Ascending aorta (tissue), 2 donors: ENCODE results near the gene ID1. TPM values are rescaled to one million over a fixed set of nuclear protein-coding genes. Genes with fewer than 3 reads are reported as not detected.
A peak's percentile ranks its signal among the peaks of the same experiment; 100 is the strongest.
"Not testable (repeated sequence)": the region's sequence is repeated elsewhere in the genome, so short reads cannot be mapped to it uniquely, and the experiment has no call there.

Experiments
- DNase-seq, 2 donors: peaks; one replicate each; pipeline ENCODE4 v3.0.0-alpha.2; 2019; ENCODE audit warnings: low spot score in 2 of 2
- H3K27ac ChIP-seq, 2 donors: fragments of 200-600 bp; sonication (generic); one replicate each; pipeline ENCODE4 v1.5.1; 2016 to 2017; ENCODE audit warnings: mild to moderate bottlenecking in 1 of 2
- H3K27me3 ChIP-seq: fragments of 200-600 bp; sonication (generic); one replicate; pipeline ENCODE4 v1.5.1; 2017
- H3K36me3 ChIP-seq, 2 donors: fragments of 200-600 bp; sonication (generic); one replicate each; pipeline ENCODE4 v1.5.1; 2016
- H3K4me1 ChIP-seq, 2 donors: fragments of 200-600 bp; sonication (generic); one replicate each; pipeline ENCODE4 v1.5.1; 2016 to 2017; ENCODE audit warnings: mild to moderate bottlenecking in 1 of 2
- H3K4me3 ChIP-seq, 2 donors: fragments of 200-600 bp; sonication (generic); one replicate each; pipeline ENCODE4 v1.5.1; 2016 to 2017; ENCODE audit warnings: mild to moderate bottlenecking in 1 of 2
- H3K9me3 ChIP-seq, 2 donors: fragments of 200-600 bp; sonication (generic); one replicate each; pipeline ENCODE4 v1.5.1; 2016
- intact Hi-C: fragments of 100-400 bp; cut with DNase I; formaldehyde crosslinking; loops from one replicate; pipeline ENCODE4 v1.15.1; 2023
- total RNA-seq: library from RNA; depleted of rRNA; stranded (reverse); fragments of >200 nt; gene quantifications from one replicate; pipeline ENCODE4 v1.1.0, GENCODE V29; 2016
- TF ChIP-seq, protein P1 (sequence below), 3 experiments: fragments of 200-600 bp in 2 of 3; fragments of 450-650 bp in 1 of 3; sonication (generic) in 2 of 3; IDR thresholded peaks; one replicate each; pipeline ENCODE4 v1.5.1; 2016 to 2019; ENCODE audit warnings: antibody characterized with exemption in 3 of 3, mild to moderate bottlenecking in 1 of 3, moderate library complexity in 1 of 3

The ID1 gene
- total RNA-seq, 1 donor from 2014 or later, result 3,326 TPM

DNA sequence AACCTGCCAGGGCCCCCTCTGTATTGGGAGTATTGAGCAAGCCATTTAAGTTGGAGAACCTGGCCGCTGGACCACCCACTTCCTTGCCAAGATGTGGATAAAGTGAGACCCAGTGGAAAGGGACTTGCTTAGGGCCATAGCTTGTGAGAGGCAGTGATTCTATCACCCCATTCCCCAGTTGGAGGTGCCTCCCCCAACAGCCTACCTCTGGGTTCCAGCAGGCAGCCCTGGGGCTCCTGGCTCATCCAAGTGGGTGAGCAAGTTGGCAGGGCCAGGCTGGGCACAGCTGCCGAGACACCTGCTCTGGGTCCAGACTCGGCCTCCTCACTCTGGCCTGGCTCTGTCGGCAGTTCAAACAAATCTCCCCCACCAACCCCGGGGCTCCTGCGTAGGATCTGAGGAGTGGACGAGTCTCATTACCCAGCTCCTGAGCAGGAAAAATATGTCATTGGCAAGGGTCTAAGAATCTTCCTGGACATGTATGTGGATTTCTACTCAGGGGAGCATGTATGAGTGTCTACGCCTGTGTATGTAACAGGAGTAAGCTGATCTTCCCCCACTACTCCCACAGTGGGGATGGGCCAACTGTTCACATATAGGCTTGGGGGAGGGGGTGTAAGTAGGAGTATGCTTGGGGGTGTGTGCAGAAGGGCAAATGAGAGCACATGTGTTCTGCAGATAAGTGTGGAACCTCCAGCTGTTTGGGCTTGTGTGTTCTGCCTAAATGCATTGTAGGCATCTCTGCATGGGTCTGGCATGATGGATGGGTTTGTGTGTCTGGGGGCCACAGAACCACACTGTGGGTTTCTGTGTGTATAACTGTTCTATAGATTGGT is 1.9 kb downstream of the ID1 start:
- Histone ChIP-seq H3K36me3 (peaks cover 0 to 14% of the 10 kb centered on the region in 2 donors), H3K9me3 (no peaks in the 10 kb centered on the region), H3K4me1 (peaks cover 0 to 25% of the 10 kb centered on the region in 2 donors), H3K27me3 (no peaks in the 10 kb centered on the region), H3K4me3 (peak overlapping the region; percentile 83 to 88), H3K27ac (peak overlapping the region; percentile 89 to 98)
- TF ChIP-seq, protein P1, sequence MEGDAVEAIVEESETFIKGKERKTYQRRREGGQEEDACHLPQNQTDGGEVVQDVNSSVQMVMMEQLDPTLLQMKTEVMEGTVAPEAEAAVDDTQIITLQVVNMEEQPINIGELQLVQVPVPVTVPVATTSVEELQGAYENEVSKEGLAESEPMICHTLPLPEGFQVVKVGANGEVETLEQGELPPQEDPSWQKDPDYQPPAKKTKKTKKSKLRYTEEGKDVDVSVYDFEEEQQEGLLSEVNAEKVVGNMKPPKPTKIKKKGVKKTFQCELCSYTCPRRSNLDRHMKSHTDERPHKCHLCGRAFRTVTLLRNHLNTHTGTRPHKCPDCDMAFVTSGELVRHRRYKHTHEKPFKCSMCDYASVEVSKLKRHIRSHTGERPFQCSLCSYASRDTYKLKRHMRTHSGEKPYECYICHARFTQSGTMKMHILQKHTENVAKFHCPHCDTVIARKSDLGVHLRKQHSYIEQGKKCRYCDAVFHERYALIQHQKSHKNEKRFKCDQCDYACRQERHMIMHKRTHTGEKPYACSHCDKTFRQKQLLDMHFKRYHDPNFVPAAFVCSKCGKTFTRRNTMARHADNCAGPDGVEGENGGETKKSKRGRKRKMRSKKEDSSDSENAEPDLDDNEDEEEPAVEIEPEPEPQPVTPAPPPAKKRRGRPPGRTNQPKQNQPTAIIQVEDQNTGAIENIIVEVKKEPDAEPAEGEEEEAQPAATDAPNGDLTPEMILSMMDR (IDR thresholded peaks at IDR 0.05), result no peak
- intact Hi-C loops, result no loop called here
- DNase-seq, result no peak

DNA sequence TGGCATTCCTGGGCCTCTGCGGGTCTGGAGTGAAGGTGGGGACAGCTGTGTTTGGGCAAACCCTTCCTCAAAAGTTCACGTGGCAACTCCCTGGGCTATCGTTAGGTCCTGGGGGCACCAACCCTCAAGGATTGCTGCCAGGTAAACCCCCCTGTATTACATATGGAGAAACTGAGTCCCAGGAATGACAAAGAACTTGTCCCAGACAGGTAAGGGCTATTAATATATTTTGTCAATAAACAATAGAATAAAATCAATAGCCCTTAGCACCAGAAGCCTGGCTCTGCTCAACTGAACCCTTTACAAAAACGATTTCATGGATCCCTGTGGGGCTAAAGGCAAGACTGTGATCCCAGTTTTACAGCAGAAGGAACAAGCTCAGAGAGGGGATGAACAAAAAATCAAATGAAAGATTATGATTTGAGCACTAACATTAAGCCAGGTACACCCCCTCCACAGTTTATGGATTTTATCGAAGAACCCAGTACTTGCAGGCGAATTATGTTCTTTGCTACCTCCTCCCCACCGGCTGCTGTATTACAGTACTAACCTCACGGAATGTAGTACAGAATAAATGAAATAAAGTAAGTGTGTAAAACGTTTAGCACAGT is 2.7 kb downstream of the ID1 start:
- no peak for DNase-seq
- H3K4me3 ChIP-seq, result peak overlapping the region; percentile 83 to 88
- no peaks in the 10 kb centered on the region for H3K27me3 ChIP-seq
- H3K4me1 ChIP-seq, result peaks cover 0 to 25% of the 10 kb centered on the region in 2 donors
- TF ChIP-seq, protein P1 (IDR thresholded peaks at IDR 0.05), result no peak
- intact Hi-C loops, result no loop called here
- no peaks in the 10 kb centered on the region for H3K9me3 ChIP-seq
- H3K36me3 ChIP-seq, result peaks cover 0 to 14% of the 10 kb centered on the region in 2 donors
- peak overlapping the region; percentile 89 to 98 for H3K27ac ChIP-seq

DNA sequence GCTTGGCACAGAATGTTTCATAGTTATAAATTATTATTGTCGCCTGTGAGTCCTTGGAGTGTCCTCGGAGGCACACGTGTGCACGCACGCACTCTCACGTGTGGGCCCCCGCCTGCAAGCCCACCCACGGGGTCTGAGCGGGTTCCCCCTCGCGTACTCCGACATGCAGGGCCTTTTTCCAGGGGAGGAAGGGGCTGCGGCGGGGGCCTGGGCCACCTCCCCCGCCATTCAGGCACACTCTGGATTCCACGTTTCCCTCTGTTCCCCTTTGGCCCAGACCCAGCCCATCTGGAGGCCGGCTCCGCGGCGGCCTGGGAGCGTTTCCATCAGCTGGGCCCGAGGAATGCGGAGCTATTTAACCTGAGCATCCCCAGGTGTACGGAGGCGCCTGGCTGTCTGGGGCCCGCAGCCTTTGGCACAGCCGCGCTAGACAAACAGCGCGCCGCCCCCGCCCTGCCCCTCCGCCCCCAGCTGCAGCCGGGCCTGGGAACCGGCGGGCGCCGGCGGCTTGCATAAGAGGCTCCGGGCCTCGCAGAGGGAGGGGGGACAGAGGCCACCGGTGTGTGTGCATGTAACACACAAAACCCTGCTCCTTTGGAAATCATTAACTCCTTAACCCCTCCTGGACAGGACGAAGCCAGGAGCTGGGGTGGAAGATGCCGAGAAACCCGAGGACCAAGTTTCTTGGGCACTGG is 3.3 kb downstream of the ID1 start:
- peaks cover 0 to 22% of the 10 kb centered on the region in 2 donors for H3K4me1 ChIP-seq
- intact Hi-C loops, result no loop called here

DNA sequence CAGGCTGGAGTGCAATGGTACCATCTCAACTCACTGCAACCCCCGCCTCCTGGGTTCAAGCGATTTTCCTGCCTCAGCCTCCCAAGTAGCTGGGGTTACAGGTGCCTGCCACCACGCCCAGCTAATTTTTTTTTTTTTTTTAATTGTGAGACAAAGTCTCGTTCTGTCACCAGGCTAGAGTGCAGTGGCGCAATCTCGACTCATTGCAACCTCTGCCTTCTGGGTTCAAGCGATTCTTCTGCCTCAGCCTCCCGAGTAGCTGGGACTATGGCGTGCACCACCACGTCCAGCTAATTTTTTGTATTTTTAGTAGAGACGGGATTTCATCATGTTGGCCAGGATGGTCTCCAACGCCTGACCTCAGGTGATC is 7.2 kb downstream of the ID1 start:
- H3K36me3 ChIP-seq, H3K27me3 ChIP-seq, H3K4me3 ChIP-seq, DNase-seq, H3K9me3 ChIP-seq, H3K27ac ChIP-seq: not testable (repeated sequence)
- H3K4me1 ChIP-seq, result peaks cover 0 to 20% of the 10 kb centered on the region in 2 donors
- intact Hi-C loops, result loop anchor here (1.0 kb wide), 1 partner anchor 49 kb away; no protein-coding TSS in a partner anchor

More for the DNA sequence above, 3.3 kb downstream of the ID1 start:
- no peaks in the 10 kb centered on the region for H3K27me3 ChIP-seq
- H3K9me3 ChIP-seq, result no peaks in the 10 kb centered on the region
- peaks cover 0 to 14% of the 10 kb centered on the region in 2 donors for H3K36me3 ChIP-seq
- H3K27ac ChIP-seq, result peak overlapping the region; percentile 89 to 98
- TF ChIP-seq, protein P1 (IDR thresholded peaks at IDR 0.05), result no peak
- peak overlapping the region; percentile 83 to 88 for H3K4me3 ChIP-seq
- DNase-seq, result peak in 1 of 2 donors; percentile 85

DNA sequence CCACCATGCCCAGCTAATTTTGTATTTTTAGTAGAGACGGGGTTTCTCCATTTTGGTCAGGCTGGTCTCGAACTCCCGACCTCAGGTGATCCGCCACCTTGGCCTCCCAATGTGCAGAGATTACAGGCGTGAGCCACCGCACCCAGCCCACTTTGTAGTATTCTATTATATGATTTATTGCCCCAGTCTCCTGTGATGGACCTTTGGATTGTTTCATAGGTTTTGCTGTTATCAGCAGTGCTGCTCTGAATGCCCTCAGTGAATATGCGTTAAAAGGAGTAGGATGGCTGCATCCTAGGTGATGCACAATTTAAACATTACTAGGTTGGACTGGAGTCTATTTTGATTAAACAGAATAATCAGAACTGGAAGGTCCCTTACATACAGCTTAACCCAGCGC is 10.3 kb downstream of the ID1 start:
- TF ChIP-seq, protein P1 (IDR thresholded peaks at IDR 0.05), result no peak
- H3K9me3 ChIP-seq, result no peaks in the 10 kb centered on the region

More for the DNA sequence above, 10.3 kb downstream of the ID1 start:
- Histone ChIP-seq H3K4me1 (peaks cover 0 to 6% of the 10 kb centered on the region in 2 donors), H3K36me3 (no peaks in the 10 kb centered on the region), H3K4me3 (no peak overlapping the region), H3K27ac (no peak overlapping the region), H3K27me3 (no peaks in the 10 kb centered on the region)
- intact Hi-C loops, result no loop called here
- DNase-seq, result no peak
